HS-5 (cell line): ENCODE data around the gene USPL1.
"Not testable (repeated sequence)": the region's sequence is repeated elsewhere in the genome, so short reads cannot be mapped to it uniquely, and the experiment has no call there.

Experiments used
- DNase-seq: peaks from one replicate; pipeline ENCODE4 v3.0.0-alpha.2; 2012; ENCODE audit warnings: low read depth

The USPL1 gene

DNA sequence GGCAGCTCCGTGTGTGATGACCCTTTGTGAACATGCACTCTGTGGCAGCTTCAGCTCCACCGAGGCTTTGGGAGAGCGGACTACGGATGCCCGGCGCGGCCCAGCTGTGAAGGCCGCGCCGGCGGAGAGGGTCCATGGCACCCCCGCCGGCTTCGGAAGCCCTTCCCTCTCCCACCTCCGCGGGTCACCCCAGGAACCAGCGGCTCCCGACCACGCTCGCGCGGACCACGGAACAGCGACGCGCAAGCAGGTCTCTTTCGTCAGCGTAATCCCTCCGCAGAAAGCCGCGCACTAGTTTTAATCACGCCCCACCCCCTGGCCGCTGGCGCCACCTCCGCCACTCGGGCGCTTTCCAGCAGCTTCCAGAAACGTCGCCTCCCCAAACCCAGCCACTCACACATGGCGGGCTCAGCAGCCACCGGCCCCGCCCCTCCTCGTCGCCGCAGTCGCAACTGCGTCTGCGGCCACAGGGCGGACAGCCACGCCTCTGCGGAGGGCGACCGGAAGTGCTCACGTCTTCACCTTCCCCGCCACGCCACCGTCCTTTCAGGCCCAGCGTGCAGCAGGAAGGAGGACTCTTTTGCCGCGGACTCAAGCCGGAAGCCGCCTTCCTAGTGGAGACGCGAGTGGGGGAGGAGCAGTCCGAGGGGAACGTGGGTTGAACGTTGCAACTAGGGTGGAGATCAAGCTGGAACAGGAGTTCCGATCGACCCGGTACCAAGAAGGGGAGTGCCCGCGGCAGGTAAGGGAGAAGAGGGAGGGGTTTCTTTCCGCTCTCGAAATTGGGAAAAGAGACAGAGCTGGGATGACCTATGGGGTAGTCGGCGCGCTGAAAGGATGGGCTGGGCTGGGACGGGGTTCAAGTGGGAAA, at the start of gene USPL1:
USPL1 (plus strand) TSS at position 606 of the 871 bp plus-strand sequence. CDS start 3,221 bp downstream, outside the sequence.
- DNase-seq = peak; percentile 70

DNA sequence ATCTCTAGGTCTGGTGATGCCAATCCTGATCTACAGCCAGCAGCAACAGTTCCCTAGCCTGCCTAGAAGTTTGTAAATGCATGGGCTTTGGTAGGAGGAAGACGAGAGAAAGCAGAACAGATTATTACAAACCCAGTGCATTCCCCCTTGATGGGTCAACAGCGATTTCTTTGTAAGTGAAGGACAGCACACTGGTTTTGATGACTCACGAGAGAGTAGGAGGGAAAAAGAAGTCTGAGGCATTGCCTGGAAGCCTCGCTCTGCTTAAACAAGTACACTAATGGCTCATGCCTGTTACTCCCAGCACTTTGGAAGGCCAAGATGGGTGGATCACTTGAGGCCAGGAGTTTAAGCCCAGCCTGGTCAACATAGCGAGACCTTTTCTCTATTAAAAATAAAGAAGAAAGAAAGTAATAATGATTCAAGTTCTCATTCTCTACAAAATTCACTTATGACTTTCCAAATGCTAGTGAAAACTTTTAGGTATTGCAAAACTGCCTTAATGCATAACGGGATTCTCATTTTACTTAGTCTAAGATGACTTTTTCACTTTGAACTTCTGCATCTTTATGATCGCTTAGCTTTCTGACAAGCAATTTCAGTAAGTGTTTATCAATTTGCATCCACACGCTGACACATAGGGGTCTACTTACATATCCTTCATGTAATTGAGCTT, 47.7 kb upstream of the USPL1 start:
- peak; percentile 64 for DNase-seq

DNA sequence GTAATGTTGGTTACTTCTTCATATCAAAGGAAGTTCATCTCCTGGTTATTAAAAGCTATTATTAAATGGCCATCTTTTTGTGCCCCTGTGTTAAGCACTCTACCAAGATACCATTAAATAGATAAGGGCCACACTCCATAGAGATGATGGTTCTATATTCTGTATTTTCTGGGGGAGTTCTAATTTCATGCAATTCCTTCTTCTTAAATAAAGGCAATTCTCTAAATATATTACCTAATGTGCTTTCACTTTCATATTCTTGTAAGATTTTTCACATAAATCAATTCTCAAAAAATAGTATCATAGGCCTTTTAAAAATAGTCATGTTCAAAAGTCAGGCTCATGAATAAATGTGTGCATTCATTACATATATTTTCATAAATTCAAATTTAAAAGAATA, 47.0 kb upstream of the USPL1 start:
- DNase-seq = no peak

DNA sequence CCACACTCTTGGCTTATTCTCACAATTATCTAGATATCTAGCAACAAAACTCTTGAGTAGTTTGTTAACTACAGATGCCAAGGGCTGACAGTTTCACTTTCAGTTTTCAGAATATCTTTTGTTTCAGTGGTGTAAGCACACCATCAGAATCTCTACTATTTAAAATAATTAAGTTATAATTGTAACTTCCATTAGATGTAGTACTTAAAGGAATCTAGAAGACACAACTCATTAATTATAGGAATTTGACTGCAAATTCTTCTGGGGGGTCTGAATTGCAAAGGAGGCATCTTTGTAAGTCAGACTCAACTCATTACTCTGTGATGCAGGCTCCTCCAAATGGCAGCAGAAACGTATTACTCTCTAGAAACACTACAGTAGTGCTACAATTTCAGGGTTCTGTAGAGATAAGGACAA, 44.9 kb upstream of the USPL1 start:
- no peak for DNase-seq

DNA sequence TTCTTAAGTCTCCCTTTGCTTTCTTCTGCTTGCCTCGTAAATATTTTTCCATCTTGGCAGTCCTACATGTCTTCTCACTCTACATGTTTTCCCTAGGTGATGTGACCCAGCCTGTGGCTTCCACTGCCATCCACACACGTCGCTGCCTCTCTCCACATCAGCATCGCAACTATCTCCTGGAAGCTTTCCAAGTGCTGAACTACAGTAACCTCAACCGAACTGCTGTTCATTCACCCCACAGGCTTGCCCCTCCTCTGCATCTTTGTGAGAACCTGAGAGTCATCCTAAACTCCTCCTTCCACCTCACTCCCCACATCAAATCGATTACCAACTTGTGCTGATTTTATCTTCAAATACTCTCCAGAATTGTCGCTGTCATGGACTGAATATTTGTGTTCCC, 41.2 kb upstream of the USPL1 start:
- DNase-seq = no peak

DNA sequence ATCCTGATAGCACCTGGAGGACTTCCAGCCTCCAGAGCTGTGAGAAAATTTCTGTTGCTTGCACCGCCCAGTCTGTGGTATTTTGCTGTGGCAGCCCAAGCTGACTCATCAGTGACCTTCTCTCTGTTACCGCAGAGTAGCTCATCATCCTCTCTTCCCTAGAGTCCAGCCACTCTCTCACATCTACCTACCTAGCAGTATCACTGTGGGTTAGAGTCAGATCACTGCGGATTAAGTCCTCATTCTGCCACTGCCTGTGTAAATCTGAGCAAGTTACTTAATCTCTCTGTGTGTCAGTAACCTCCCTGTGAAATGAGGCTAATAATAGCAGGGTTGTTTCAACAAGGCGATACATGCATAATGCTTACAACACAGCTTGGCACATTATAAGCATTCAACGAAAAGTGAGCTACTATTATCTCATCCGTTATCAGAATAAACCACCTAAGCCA, 40.3 kb upstream of the USPL1 start:
- peak; percentile 53 for DNase-seq

DNA sequence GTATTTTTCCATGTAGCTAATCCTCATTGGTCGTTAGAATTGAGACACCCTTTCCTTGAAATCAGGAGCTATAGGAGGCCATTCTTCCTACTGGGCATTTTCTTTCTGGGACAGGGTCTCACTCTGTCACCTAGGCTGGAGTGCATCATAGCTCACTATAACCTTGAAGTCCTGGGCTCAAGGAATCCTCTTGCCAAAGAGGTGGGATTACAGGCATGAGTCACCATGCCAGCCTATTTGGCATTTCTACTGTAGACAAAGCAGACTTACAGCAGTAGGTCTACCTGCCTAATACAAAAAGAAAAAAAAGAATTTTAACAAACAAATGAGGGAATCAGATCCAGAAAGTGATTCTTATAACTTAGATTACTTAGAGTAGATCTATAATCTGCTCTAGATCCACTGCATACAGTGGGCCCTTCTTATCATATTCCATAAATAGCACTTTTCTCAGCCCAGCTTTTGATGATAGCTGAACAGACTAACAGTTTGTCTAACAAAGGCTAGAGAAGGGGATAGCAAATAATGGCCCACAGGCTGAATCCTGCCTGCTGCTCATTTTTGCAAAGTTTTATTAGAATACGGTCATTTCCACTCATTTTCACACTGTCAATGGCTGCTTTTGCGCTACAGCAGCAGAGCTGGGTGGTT, 36.7 kb upstream of the USPL1 start:
- no peak for DNase-seq

DNA sequence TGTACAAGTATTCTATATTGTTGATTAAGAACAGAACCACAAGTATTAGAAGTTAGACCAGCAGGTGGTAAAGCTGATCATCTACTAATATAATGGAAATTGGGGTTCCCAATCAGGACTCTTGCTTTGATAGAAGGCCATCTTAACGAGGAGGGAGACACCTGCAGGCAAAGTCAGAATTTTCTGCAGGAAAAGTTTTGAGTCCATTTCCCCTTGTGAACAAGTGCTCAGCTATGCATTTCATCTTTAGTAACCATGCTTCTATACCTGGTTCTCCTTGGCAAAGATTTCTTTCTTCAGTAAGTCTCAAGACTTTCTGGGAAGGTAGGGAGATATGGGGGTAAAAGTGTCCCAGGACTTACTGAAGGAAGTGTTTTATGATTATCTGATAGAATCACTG, 36.1 kb upstream of the USPL1 start:
- no peak for DNase-seq

DNA sequence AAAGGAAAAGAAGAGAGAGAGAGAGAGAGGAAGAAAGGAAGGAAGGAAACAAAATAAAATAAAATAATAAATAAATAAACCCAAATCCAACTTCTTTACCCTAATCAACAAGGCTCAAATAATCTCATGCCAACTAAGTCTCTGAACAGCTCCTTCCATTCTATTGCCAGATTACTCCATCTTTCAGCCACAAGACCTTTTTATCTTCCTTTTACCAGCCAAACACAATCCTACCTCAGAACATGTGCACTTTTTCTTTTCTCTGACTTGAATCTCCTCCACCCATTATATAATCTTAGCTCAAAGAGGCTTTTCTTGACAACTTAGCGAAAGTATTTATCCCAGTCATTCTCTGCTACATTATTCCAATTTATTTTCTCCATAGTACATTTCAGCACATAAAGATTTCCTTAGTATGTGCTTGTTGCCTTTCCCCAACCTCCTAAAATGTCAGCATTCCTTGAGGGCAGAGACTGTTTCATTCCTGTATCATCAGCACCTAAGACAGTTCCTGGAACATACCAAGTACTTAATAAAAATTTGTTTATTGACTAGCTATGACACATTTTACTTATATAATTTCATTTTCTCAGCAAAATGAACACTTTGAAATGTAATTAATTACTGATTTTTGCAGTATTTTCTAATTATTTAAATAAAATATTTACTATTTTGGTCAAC, 33.5 kb upstream of the USPL1 start:
- no peak for DNase-seq

DNA sequence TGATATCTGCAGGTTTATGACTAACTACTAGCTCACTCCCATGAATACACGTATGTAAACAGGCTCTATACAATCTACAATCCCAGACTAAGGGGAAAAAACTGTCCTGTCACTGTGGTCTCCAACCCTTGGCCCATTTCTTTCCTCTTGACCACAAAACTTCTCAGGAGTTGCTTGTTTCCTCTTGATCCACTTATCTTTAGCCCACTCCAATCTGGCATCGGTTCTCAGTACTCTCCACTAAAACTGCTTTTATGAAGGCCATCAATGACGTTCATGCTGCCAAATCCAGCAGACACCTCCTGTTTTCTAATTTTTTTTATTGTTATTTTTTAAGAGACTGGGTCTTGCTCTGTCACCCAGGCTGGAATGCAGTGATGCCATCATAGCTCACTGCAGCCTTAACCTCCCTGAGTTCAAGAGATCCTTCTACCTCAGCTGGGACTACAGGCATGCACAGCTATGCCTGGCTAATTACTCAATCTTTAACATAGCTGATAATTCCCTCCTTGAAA, 31.9 kb upstream of the USPL1 start:
- DNase-seq = no peak

DNA sequence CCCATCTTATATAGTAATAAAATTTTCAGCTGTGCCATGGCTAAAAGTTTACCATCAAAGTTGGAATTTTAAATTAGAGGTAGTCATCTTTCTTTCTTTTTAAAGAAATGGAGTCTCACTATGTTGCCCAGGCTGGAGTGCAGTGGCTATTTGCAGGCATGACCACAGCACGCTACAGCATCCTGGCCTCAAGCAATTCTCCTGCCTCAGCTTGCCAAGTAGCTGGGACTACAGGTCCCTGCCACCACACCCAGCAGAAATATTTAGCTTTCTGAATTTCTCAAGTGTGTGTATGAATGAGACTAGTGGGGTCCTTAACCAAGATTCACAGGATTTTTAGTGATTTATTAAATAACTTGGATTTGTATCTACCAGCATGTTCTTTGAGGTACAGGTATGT, 30.5 kb upstream of the USPL1 start:
- DNase-seq = no peak

DNA sequence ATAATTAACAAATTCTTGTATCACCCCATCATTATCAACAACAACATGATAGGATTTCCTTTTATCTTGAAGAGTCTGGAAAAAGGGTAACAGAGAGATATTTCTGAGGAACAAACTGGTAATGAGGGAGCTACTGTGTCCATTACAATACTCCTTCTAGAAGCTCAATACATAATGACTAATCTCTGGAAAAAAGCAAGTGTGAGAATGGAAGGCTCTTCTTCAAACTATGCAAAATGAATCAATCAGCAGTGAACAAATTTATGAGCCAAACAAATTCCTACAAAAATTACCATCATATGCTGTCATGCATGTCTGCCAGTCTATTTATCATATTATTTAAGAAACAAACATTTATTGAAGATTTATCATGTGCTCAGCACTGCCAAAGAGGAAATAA, 30.0 kb upstream of the USPL1 start:
- DNase-seq = no peak

DNA sequence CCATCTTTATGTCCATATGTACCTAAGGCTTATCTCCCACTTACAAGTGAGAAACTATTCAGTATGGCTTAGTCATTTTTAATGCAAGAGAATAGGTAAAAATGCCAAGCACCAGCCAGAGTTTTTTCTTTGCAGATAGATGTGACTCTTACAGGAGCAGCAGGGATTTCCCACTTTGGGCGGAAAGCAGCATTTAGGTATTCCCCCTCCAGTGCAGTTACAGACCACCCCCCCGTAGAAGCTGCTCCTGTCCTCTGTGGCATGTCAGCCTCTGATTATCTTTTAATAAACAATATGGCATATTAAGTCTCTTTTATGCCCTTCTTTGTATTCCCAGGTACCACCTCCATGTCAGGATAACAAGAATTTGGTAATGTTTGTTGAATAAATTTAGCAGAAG, 24.7 kb upstream of the USPL1 start:
- DNase-seq = no peak

DNA sequence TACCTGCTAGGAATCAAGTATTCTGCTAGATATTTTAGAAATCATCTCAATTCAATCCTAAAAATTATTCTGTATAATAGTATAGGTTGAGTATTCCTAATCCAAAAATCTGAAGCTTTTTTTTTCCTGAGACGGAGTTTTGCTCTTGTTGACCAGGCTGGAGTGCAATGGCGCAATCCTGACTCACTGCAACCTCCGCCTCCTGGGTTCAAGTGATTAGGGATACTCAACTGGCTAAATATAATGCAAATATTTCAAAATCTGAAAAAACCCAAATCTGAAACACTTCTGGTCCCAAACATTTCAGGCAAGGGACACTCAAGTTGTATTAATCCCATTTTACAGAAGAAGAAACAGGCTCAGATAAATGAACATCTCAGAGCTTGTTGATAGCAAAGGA, 17.2 kb upstream of the USPL1 start:
- no peak for DNase-seq

DNA sequence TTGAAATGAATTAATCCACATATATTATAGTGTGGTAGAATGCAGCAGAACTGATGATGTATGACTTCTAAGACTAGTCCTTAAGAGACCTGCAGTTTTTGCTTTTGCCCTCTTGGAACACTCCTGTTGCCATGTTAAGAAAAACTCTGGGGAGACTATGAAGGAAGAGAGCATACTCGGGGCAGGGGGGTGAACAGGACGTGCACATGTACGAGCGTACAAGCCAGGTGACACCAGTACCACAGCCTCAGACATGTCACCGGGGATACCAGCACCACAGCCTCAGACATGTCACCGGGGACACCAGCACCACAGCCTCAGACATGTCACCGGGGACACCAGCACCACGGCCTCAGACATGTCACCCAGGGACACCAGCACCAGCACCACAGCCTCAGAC, 15.9 kb upstream of the USPL1 start:
- DNase-seq = no peak

DNA sequence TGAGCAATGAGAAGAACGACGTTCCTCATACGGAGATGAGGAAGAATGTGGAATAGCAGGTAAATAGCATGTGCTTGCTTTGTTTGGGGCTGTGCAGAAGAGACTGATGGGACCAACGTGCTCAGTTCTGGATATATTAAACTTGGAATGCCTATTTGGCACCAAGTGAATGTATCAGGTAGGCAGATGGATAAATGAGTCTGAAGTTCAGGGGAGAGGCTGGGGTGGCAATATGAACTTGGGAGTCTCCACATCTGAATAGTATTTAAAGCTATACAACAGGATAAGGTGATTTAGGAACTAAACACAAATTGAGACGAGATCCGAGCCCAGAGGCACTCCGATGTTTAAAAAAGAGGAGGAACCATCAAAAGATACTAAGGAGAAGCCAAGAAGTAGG, 12.7 kb upstream of the USPL1 start:
- no peak for DNase-seq

DNA sequence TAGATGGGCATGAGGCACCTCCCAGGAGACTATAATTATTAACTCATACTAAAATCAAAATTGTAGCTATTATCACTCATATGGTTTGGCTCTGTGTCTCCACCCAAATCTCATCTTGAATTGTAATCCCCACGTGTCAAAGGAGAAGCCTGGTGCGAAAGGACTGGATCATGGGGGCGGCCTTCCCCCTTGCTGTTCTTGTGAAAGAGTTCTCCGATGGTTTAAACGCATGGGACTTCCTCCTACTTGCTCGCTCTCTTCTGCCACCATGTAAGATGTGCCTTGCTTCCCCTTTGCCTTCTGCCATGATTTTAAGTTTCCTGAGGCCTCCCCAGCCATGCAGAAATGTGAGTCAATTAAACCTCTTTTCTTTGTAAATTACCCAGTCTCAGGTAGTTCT, 10.5 kb upstream of the USPL1 start:
- not testable (repeated sequence) for DNase-seq

DNA sequence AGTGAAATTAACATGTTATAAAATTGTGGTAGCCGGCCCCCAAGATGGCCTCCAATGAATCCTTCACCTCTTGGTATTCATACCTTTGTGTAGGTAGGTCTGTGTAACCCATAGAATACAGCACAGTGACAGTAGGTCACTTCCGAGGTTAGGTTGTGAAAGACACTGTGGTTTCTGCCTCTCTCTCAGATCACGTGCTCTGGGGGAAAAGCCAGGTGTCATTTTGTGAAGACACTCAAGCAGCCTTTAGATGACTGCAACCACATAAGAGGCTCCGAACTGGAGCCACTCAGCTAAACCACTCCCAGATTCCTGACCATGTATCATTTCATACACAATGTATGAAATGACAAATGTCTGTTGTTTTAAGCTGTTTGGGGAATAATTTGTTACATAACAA, 9.8 kb upstream of the USPL1 start:
- DNase-seq = no peak

DNA sequence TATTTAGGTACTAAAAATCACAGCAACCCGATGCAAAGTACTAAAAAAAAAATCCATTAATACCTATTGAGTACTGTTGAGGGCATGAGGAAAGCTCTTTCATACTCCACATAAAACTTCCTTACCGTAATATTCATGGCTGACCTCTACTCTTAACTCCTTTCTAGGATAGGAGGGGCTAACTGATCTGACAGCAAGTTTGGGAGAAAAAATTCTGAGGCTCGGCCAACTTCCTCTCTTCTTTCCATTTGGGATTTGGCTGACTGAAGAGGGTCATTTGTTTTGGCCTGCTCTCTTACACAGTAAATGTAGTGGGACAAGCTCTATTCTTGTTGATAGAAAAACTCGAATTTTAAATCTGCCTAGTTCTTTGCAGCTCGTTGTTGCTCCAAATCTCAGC, 9.4 kb upstream of the USPL1 start:
- no peak for DNase-seq

DNA sequence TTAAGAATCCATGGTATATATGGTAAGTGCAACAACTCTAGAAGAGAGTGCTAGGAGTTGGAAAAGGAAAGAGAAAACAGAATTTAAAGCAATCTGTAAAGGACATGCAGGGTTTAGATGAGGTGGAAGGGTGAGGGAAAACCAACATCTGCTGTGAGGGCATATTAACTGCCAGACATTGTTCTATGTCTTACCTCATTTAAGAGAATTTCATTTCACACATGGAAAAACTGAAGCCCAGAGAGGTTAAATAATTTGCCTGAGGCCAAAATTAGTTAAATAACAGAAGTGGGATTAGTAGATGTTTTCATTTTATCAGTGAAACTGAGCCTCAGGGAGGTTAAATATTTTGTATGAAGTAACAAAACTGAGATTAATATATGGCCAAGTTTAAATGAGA, 7.4 kb upstream of the USPL1 start:
- no peak for DNase-seq

DNA sequence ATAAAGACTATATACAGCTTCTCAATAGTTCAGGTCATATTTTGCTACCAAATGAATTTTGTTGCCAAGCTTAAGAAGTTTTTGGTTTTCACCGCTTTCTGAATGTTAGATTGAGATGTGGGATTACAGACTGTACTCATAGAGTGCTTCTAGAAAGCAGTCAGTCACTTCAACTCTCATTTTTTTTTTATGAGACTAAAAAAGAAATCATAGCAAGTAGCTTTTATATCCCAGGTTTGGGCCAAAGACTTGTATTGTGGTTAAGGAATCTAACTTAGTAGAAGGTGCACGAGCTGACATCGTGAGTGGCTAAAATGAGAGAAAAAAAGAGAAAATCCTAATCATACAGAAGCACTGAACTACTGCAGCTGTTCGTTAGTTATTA, 2.2 kb upstream of the USPL1 start:
- no peak for DNase-seq

DNA sequence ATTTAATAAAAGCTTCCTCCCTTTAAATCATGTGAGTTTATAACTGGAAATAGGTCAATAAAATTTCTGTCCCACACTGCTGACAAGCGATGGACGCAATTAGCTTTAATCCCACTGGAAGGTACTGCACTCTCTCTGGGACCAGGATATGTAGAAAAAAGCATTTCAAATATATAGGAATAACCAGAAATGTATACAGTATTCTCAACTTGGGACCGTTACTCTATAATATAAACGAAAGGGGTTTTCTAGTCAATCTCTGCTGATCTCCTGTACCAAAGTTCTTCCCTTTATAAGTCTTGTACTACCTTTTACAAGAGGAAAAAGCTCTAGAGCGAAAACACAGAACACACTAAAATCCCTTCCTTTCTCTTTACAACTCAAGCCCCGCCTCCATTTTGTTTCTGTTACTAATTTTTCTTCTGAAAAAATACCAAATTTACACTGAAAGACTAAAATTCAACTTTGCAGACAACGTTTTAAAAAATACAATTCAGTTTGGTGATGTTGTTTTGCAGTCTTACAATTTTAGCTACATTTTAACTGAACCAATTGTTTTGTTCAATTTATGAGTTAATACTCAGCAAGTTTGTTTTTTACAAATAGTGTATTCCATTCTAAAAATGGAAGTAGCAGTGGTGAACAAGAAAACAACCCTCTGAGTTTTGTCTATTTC, 1.7 kb upstream of the USPL1 start:
- DNase-seq = no peak
